Measurements from ENCODE around the gene CXCL10. TPM values are rescaled to one million over a fixed set of nuclear protein-coding genes. Genes with fewer than 3 reads are reported as not detected.
"Not testable (repeated sequence)": the region's sequence is repeated elsewhere in the genome, so short reads cannot be mapped to it uniquely, and the experiment has no call there.

CXCL10 gene
- total and polyA plus RNA-seq, 4 donors = 1.8 to 7.8 (median 2.6) TPM; not detected in 1

DNA sequence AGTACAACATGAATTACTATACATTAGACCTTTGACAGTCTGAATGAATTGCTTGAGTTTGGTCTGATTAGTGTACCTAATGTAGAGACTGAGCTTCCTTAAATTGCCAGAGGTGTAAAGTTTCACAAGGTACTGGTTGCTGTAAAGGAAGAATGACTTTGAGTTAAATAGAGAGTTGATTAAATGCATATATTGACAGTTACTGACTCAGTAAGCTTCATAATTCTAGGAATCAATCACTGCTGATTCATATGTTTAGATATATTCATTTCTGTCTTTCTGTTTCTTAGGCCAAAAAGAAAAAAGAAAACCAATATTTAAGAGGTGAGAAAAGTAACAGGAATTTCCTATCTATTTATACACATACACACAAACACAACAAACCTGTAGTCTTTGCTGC lies 35.0 kb upstream of the CXCL10 start:
- DNase-seq (no peak), ATAC-seq (ENCODE audit: low FRiP score) (no peak)
- Histone ChIP-seq H3K27ac (ENCODE audit: low read depth in 1 of 2, low read length in 2 of 2) (no peak overlapping the region), H3K36me3 (ENCODE audit: control insufficient read depth in 1 of 2, insufficient read depth in 2 of 2, low read length in 1 of 2) (no peaks in the 10 kb centered on the region), H3K9me3 (ENCODE audit: control insufficient read depth, low read length) (no peaks in the 10 kb centered on the region), H3K27me3 (ENCODE audit: control insufficient read depth in 1 of 2, insufficient read depth in 2 of 2, low read length in 1 of 2) (no peaks in the 10 kb centered on the region), H3K4me1 (ENCODE audit: control insufficient read depth in 1 of 2, insufficient read depth in 2 of 2, low read length in 2 of 2) (no peaks in the 10 kb centered on the region), H3K4me3 (ENCODE audit: low read length in 2 of 2) (no peak overlapping the region)
- intact Hi-C loops (cut with DNase I) = no loop called here

DNA sequence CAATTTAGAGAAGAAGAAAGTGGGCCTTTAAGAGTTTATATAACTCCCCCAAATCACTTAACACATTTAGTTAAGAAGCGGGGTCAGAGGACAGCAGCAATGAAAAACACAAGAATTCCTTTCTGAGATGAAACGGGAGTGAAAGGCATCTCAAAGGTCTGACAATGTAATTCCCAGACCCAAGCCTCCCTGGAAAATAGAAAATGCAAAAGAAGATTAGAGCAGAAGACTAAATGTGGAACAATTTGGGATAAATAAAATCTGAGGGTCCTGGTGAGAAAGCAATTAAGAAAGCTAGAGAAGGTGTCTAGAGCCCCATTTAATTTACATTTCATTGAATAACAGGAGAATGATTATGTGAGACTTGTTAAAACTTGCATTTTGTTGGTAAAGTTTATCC lies 32.1 kb upstream of the CXCL10 start:
- intact Hi-C loops (cut with DNase I) = no loop called here
- DNase-seq (no peak), ATAC-seq (ENCODE audit: low FRiP score) (no peak)
- Histone ChIP-seq H3K27me3 (ENCODE audit: control insufficient read depth in 1 of 2, insufficient read depth in 2 of 2, low read length in 1 of 2) (no peaks in the 10 kb centered on the region), H3K4me3 (ENCODE audit: low read length in 2 of 2) (no peak overlapping the region), H3K36me3 (ENCODE audit: control insufficient read depth in 1 of 2, insufficient read depth in 2 of 2, low read length in 1 of 2) (no peaks in the 10 kb centered on the region), H3K9me3 (ENCODE audit: control insufficient read depth, low read length) (no peaks in the 10 kb centered on the region), H3K27ac (ENCODE audit: low read depth in 1 of 2, low read length in 2 of 2) (no peak overlapping the region), H3K4me1 (ENCODE audit: control insufficient read depth in 1 of 2, insufficient read depth in 2 of 2, low read length in 2 of 2) (no peaks in the 10 kb centered on the region)
- 20 to 35% methylated on average over 2 of the region's 2 CpGs for WGBS, 2 donors

DNA sequence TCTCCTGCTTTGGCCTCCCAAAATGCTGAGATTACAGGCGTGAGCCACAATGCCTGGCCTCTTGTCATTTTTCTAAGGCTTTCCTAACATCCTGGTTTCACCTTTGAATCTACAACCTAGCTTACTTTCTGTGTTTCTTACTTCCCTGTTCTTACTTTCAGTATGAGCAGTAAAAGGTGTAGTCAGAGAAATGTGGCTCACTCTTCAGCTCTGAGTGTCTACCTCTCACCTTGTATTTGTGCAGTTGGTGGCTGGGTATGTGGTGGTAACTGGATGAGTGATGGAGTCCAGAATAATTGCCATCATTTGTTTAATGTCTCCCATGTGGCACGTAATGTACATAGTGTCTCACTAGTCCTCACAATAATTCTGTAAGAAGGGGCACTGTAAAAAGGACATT lies 31.7 kb upstream of the CXCL10 start:
- no peak for DNase-seq
- intact Hi-C loops (cut with DNase I) = no loop called here
- H3K36me3 ChIP-seq (ENCODE audit: control insufficient read depth in 1 of 2, insufficient read depth in 2 of 2, low read length in 1 of 2) = no peaks in the 10 kb centered on the region
- no peak overlapping the region for H3K4me3 ChIP-seq (ENCODE audit: low read length in 2 of 2)
- no peaks in the 10 kb centered on the region for H3K27me3 ChIP-seq (ENCODE audit: control insufficient read depth in 1 of 2, insufficient read depth in 2 of 2, low read length in 1 of 2)
- no peaks in the 10 kb centered on the region for H3K4me1 ChIP-seq (ENCODE audit: control insufficient read depth in 1 of 2, insufficient read depth in 2 of 2, low read length in 2 of 2)
- ATAC-seq (ENCODE audit: low FRiP score) = no peak
- WGBS, 2 donors = 63 to 68% methylated on average over 2 of the region's 2 CpGs
- H3K27ac ChIP-seq (ENCODE audit: low read depth in 1 of 2, low read length in 2 of 2) = no peak overlapping the region
- H3K9me3 ChIP-seq (ENCODE audit: control insufficient read depth, low read length) = no peaks in the 10 kb centered on the region

DNA sequence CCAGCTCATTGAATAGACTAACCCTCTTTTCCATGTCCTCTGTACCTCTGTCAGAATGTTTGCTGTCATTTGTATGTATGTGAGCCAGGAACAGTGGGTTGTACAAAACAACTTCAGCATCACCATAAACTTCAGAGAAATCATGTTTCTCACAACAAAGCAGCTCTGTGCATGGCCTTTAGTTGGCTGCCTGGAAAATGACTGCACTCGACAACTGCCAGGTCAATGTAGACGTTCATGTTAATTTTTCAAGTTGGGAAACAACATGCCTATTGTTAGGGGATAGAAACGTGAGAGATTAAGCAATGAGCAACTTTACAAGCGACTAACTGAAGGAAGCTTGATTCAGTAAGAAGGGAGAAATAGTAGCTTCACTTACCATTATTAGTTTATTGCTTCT lies 30.4 kb upstream of the CXCL10 start:
- no peak overlapping the region for H3K27ac ChIP-seq (ENCODE audit: low read depth in 1 of 2, low read length in 2 of 2)
- H3K4me3 ChIP-seq (ENCODE audit: low read length in 2 of 2) = no peak overlapping the region
- 19 to 21% methylated on average over 4 of the region's 4 CpGs for WGBS, 2 donors
- intact Hi-C loops (cut with DNase I) = no loop called here
- H3K9me3 ChIP-seq (ENCODE audit: control insufficient read depth, low read length) = no peaks in the 10 kb centered on the region
- no peaks in the 10 kb centered on the region for H3K27me3 ChIP-seq (ENCODE audit: control insufficient read depth in 1 of 2, insufficient read depth in 2 of 2, low read length in 1 of 2)
- ATAC-seq (ENCODE audit: low FRiP score) (no peak), DNase-seq (no peak)
- H3K36me3 ChIP-seq (ENCODE audit: control insufficient read depth in 1 of 2, insufficient read depth in 2 of 2, low read length in 1 of 2) = no peaks in the 10 kb centered on the region
- no peaks in the 10 kb centered on the region for H3K4me1 ChIP-seq (ENCODE audit: control insufficient read depth in 1 of 2, insufficient read depth in 2 of 2, low read length in 2 of 2)

DNA sequence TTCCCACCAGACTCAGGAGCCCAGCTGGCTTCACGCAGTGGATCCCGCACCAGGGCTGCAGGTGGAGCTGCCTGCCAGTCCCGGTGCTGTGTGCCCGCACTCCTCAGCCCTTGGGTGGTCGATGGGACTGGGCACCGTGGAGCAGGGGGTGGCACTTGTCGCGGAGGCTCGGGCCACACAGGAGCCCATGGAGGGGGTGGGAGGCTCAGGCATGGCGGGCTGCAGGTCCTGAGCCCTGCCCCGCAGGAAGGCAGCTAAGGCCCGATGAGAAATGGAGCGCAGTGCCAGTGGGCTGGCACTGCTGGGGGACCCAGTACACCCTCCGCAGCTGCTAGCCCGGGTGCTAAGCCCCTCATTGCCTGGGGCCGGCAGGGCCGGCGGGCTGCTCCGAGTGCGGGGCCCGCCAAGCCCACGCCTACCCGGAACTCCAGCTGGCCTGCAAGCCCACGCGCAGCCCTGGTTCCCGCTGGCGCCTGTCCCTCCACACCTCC lies 27.3 kb upstream of the CXCL10 start:
- H3K9me3 ChIP-seq (ENCODE audit: control insufficient read depth, low read length); H3K4me3 ChIP-seq (ENCODE audit: low read length in 2 of 2); H3K27me3 ChIP-seq (ENCODE audit: control insufficient read depth in 1 of 2, insufficient read depth in 2 of 2, low read length in 1 of 2); H3K4me1 ChIP-seq (ENCODE audit: control insufficient read depth in 1 of 2, insufficient read depth in 2 of 2, low read length in 2 of 2); H3K36me3 ChIP-seq (ENCODE audit: control insufficient read depth in 1 of 2, insufficient read depth in 2 of 2, low read length in 1 of 2); DNase-seq; intact Hi-C loops (cut with DNase I); ATAC-seq (ENCODE audit: low FRiP score); H3K27ac ChIP-seq (ENCODE audit: low read depth in 1 of 2, low read length in 2 of 2): not testable (repeated sequence)
- 93 to 94% methylated on average over 25 to 27 of the region's 27 CpGs for WGBS, 2 donors

DNA sequence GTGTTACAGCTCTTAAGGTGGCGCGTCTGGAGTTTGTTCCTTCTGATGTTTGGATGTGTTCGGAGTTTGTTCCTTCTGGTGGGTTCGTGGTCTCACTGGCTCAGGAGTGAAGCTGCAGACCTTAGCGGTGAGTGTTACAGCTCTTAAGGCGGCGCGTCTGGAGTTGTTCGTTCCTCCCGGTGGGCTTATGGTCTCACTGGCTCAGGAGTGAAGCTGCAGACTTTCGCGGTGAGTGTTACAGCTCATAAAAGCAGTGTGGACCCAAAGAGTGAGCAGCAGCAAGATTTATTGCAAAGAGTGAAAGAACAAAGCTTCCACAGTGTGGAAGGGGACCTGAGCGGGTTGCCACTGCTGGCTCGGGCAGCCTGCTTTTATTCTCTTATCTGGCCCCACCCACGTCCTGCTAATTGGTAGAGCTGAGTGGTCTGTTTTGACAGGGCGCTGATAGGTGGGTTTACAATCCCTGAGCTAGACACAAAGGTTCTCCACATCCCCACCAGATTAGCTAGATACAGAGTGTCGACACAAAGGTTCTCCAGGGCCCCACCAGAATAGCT lies 26.6 kb upstream of the CXCL10 start:
- H3K4me3 ChIP-seq (ENCODE audit: low read length in 2 of 2); H3K9me3 ChIP-seq (ENCODE audit: control insufficient read depth, low read length); H3K36me3 ChIP-seq (ENCODE audit: control insufficient read depth in 1 of 2, insufficient read depth in 2 of 2, low read length in 1 of 2); intact Hi-C loops (cut with DNase I); ATAC-seq (ENCODE audit: low FRiP score); H3K27ac ChIP-seq (ENCODE audit: low read depth in 1 of 2, low read length in 2 of 2); H3K4me1 ChIP-seq (ENCODE audit: control insufficient read depth in 1 of 2, insufficient read depth in 2 of 2, low read length in 2 of 2); H3K27me3 ChIP-seq (ENCODE audit: control insufficient read depth in 1 of 2, insufficient read depth in 2 of 2, low read length in 1 of 2); DNase-seq: not testable (repeated sequence)
- 80 to 87% methylated on average over 17 of the region's 17 CpGs for WGBS, 2 donors

DNA sequence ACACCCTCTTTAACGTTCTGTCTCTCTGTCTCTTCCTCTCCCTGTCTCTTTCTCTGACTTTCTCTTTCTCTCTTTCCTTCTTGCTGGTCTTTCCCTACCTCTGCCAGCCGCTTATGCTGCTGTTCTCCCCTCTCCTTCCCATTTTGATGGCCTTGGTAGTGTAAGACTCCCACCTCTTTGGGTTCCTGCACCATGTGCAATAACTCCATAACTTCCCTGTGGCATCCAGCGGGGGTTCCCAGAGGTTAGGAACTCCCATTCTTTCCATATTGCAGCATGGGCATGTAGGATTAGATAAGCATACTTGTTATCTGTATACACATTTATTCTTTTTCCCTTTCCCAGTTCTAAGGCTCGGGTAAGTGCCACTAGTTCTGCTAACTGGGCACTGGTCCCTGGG lies 21.4 kb upstream of the CXCL10 start:
- H3K36me3 ChIP-seq (ENCODE audit: control insufficient read depth in 1 of 2, insufficient read depth in 2 of 2, low read length in 1 of 2); intact Hi-C loops (cut with DNase I); DNase-seq; H3K4me3 ChIP-seq (ENCODE audit: low read length in 2 of 2); H3K27ac ChIP-seq (ENCODE audit: low read depth in 1 of 2, low read length in 2 of 2); H3K4me1 ChIP-seq (ENCODE audit: control insufficient read depth in 1 of 2, insufficient read depth in 2 of 2, low read length in 2 of 2); H3K27me3 ChIP-seq (ENCODE audit: control insufficient read depth in 1 of 2, insufficient read depth in 2 of 2, low read length in 1 of 2); ATAC-seq (ENCODE audit: low FRiP score); H3K9me3 ChIP-seq (ENCODE audit: control insufficient read depth, low read length): not testable (repeated sequence)
- 70 to 71% methylated on average over 4 of the region's 4 CpGs for WGBS, 2 donors

DNA sequence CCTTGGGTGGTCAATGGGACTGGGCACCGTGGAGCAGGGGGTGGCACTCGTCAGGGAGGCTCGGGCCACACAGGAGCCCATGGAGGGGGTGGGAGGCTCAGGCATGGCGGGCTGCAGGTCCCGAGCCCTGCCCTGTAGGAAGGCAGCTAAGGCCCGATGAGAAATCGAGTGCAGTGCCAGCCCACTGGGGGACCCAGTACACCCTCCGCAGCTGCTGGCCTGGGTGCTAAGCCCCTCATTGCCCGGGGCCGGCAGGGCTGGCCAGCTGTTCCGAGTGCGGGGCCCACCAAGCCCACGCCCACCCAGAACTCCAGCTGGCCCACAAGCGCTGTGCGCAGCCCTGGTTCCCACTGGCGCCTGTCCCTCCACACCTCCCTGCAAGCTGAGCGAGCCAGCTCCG lies 20.0 kb upstream of the CXCL10 start:
- DNase-seq; ATAC-seq (ENCODE audit: low FRiP score); H3K27ac ChIP-seq (ENCODE audit: low read depth in 1 of 2, low read length in 2 of 2); H3K4me3 ChIP-seq (ENCODE audit: low read length in 2 of 2); H3K36me3 ChIP-seq (ENCODE audit: control insufficient read depth in 1 of 2, insufficient read depth in 2 of 2, low read length in 1 of 2); intact Hi-C loops (cut with DNase I); H3K4me1 ChIP-seq (ENCODE audit: control insufficient read depth in 1 of 2, insufficient read depth in 2 of 2, low read length in 2 of 2); H3K9me3 ChIP-seq (ENCODE audit: control insufficient read depth, low read length); H3K27me3 ChIP-seq (ENCODE audit: control insufficient read depth in 1 of 2, insufficient read depth in 2 of 2, low read length in 1 of 2): not testable (repeated sequence)
- 97% methylated on average over 11 to 18 of the region's 18 CpGs for WGBS, 2 donors

DNA sequence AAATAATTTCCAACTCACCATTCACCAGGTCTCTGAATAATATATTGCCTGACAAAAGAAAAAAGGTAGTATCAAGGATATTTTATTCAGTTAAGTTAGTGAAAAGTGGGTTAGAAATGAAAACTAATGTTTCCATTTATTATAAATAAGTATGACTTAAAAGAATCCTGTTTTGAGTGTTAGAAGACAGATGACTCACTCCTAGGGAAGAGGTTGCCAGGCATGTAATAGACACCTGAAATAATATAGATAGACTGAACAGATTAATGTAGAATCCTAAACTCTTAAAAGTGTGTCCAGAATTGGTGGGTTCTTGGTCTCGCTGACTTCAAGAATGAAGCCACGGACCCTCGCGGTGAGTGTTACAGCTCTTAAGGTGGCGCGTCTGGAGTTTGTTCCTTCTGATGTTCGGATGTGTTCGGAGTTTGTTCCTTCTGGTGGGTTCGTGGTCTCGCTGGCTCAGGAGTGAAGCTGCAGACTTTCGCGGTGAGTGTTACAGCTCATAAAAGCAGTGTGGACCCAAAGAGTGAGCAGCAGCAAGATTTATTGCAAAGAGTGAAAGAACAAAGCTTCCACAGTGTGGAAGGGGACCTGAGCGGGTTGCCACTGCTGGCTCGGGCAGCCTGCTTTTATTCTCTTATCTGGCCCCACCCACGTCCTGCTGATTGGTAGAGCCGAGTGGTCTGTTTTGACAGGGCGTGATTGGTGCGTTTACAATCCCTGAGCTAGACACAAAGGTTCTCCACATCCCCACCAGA lies 19.1 kb upstream of the CXCL10 start:
- H3K4me3 ChIP-seq (ENCODE audit: low read length in 2 of 2); intact Hi-C loops (cut with DNase I); DNase-seq; H3K4me1 ChIP-seq (ENCODE audit: control insufficient read depth in 1 of 2, insufficient read depth in 2 of 2, low read length in 2 of 2); H3K27ac ChIP-seq (ENCODE audit: low read depth in 1 of 2, low read length in 2 of 2); H3K36me3 ChIP-seq (ENCODE audit: control insufficient read depth in 1 of 2, insufficient read depth in 2 of 2, low read length in 1 of 2); H3K9me3 ChIP-seq (ENCODE audit: control insufficient read depth, low read length); H3K27me3 ChIP-seq (ENCODE audit: control insufficient read depth in 1 of 2, insufficient read depth in 2 of 2, low read length in 1 of 2); ATAC-seq (ENCODE audit: low FRiP score): not testable (repeated sequence)
- WGBS, 2 donors = 78 to 82% methylated on average over 16 to 17 of the region's 18 CpGs
